ENCODE measurements around the gene GSAP. TPM values are rescaled to one million over a fixed set of nuclear protein-coding genes. Genes with fewer than 3 reads are reported as not detected.

GSAP gene
- total and polyA plus RNA-seq, 2 of the 4 experiments (the other 2 are of a cell fraction): 1.6 to 1.8 TPM

DNA sequence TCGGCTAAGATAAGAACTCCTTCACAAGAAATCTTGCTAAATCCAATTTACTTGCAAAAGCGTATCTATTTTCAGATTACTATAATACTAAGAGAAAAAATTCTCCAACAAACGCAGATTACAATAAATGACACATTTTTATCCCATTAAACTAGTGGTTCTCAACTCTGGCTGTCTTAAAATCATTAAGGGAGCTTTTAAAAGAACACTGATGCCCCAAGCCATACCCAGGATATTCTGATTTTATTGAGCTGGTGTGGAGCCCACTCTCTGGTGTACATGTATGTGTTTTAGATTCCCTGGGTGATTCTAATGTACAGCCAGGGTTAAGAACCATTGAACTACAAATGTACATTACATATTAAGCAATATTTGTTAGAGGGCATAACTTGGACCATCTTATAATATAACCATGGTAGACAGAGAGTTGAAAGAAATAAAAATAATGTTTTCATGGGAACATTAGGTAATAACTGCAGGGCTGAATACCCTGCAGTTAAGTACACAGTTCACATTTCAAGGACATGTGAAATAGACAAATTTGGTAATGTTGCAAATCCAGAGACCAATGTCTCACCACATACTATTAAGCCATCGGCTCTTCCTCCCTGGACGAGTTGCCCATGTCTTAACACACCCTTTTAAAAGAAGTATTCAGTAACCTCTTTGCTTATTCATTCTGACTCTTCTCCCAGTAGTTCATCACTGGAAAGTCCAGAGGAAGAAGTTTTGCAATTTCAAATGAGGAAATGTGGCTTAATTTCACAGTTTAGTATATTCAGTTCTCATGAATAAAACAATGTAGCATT lies 6.2 kb downstream of the GSAP start:
- Histone ChIP-seq H3K4me1 (ENCODE audit: control insufficient read depth, insufficient read depth, low read length) (peaks cover 3% of the 10 kb centered on the region; the same call in 1 of the 2 replicates), H2BK120ac (ENCODE audit: low read depth, low read length) (peak overlapping the region; percentile 83), H4K5ac (ENCODE audit: low read depth, low read length) (peak overlapping the region; percentile 83; the same call in 1 of the 2 replicates), H3K23ac (ENCODE audit: low read depth, low read length) (peak overlapping the region; percentile 60), H3K27ac (ENCODE audit: insufficient read depth, low read length) (peak overlapping the region; percentile 48; the same call in 1 of the 2 replicates), H3K79me1 (ENCODE audit: low read depth in 1 of 2, low read length in 2 of 2) (peaks cover 0 to 12% of the 10 kb centered on the region in 2 experiments; a peak in 1 of 4 replicates), H3K27me3 (ENCODE audit: control insufficient read depth, insufficient read depth, low read length) (no peaks in the 10 kb centered on the region), H2AFZ (replicated peaks; ENCODE audit: low read length, poor library complexity) (no peak overlapping the region), H3K18ac (ENCODE audit: low read depth, low read length) (peak overlapping the region; percentile 97), H3K56ac (ENCODE audit: extremely low read depth, insufficient read depth, low read length) (peak overlapping the region; percentile 21; the same call in 1 of the 2 replicates), H2AK9ac (replicated peaks; ENCODE audit: low read depth, low read length, poor library complexity) (no peak overlapping the region), H3K36me3 (ENCODE audit: control insufficient read depth, insufficient read depth, low read length) (no peaks in the 10 kb centered on the region), H2BK15ac (ENCODE audit: low read depth, low read length) (peak overlapping the region; percentile 37; the same call in 1 of the 3 replicates), H3K14ac (replicated peaks; ENCODE audit: low read depth, low read length) (peak overlapping the region; percentile 71; the same call in 1 of the 2 replicates), H3K4me2 (ENCODE audit: low read depth, low read length) (peak overlapping the region; percentile 72; the same call in 1 of the 2 replicates), H3K4me3 (ENCODE audit: insufficient read depth, low read depth, low read length) (no peak overlapping the region), H2BK20ac (ENCODE audit: low read depth, low read length) (peak overlapping the region; percentile 71; the same call in 1 of the 2 replicates), H3K9me3 (ENCODE audit: control insufficient read depth, insufficient read depth, low read length) (no peaks in the 10 kb centered on the region), H4K20me1 (ENCODE audit: insufficient read depth, low read length) (no peaks in the 10 kb centered on the region), H3K4ac (ENCODE audit: low read depth, low read length) (peak overlapping the region; percentile 59; the same call in 1 of the 2 replicates), H3K9me1 (ENCODE audit: insufficient read depth, low read length) (peaks cover 7% of the 10 kb centered on the region; the same call in 1 of the 2 replicates), H2AK5ac (ENCODE audit: low read depth, low read length) (no peak overlapping the region), H2BK5ac (ENCODE audit: low read depth, low read length, poor library complexity, severe bottlenecking) (peak overlapping the region; percentile 98), H4K91ac (ENCODE audit: insufficient read depth, low read depth, low read length) (peak overlapping the region; percentile 63; the same call in 1 of the 2 replicates), H3K9ac (ENCODE audit: low read depth, low read length) (no peak overlapping the region; the same call in 1 of the 2 replicates), H4K8ac (ENCODE audit: low read depth in 2 of 2, low read length in 2 of 2) (peak overlapping the region; percentile 41 to 50)
- in situ Hi-C loops (cut with MboI; ENCODE audit: low sequenced_read_pairs): no loop called here
- WGBS, 2 experiments (ENCODE audit: extremely low coverage in 2 of 2, insufficient read length in 1 of 2): no CpG with 5 or more reads among the region's 5 CpGs
- ChIA-PET CTCF (no interaction called here), POLR2A (ENCODE audit: unreplicated experiment) (no interaction called here)
- intact Hi-C loops (cut with micrococcal nuclease): loop anchor here (5.0 kb wide), 1 partner anchor 127 kb away; the partner anchor contains the start of gene PTPN12
- TF ChIP-seq SMC3 (IDR thresholded peaks at IDR 0.05; ENCODE audit: low read depth, low read length) (no peak), MAFK (IDR thresholded peaks at IDR 0.05; ENCODE audit: low read depth, low read length) (0 out of 2 replicates have a peak, but pooled peaks have one; percentile 1), MAZ (IDR thresholded peaks at IDR 0.05; ENCODE audit: borderline replicate concordance, low read depth, low read length) (no peak), MXI1 (IDR thresholded peaks at IDR 0.05; ENCODE audit: borderline replicate concordance, low read depth, low read length) (no peak), POLR2A (IDR thresholded peaks at IDR 0.05; ENCODE audit: low read depth, low read length) (no peak), RCOR1 (IDR thresholded peaks at IDR 0.05; ENCODE audit: insufficient replicate concordance, low read length) (no peak), NFE2L2 (IDR thresholded peaks at IDR 0.05; ENCODE audit: low read depth, low read length) (peak; percentile 88), CEBPB (IDR thresholded peaks at IDR 0.05; ENCODE audit: low read depth, low read length) (no peak; the same call in none of the 2 replicates), RAD21 (IDR thresholded peaks at IDR 0.05; ENCODE audit: low read length) (no peak)
- TF ChIP-seq, protein P1, sequence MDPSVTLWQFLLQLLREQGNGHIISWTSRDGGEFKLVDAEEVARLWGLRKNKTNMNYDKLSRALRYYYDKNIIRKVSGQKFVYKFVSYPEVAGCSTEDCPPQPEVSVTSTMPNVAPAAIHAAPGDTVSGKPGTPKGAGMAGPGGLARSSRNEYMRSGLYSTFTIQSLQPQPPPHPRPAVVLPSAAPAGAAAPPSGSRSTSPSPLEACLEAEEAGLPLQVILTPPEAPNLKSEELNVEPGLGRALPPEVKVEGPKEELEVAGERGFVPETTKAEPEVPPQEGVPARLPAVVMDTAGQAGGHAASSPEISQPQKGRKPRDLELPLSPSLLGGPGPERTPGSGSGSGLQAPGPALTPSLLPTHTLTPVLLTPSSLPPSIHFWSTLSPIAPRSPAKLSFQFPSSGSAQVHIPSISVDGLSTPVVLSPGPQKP (IDR thresholded peaks at IDR 0.05; ENCODE audit: borderline replicate concordance, low read depth, low read length): no peak
- dilution Hi-C loops (cut with HindIII; ENCODE audit: low sequenced_read_pairs, unreplicated experiment): no loop called here
- ATAC-seq (ENCODE audit: low read depth) (peak; percentile 84), DNase-seq (peak; percentile 87)
- BruUV-seq (replicated peaks): no TSS peak

All from IMR-90 (cell line).